H4 (cell line): ENCODE results near the gene SLK. TPM values are rescaled to one million over a fixed set of nuclear protein-coding genes. Genes with fewer than 3 reads are reported as not detected.
A peak's percentile ranks its signal among the peaks of the same experiment; 100 is the strongest.

Experiments used
- DNase-seq: peaks from one replicate; pipeline ENCODE4 v3.0.0-alpha.2; 2015; ENCODE audit warnings: low spot score
- total RNA-seq: library from RNA; depleted of rRNA; stranded (reverse); fragments of >200 nt; shearing (Covaris generic); gene quantifications from 2 replicates; pipeline ENCODE4 v1.2.3, GENCODE V29; 2014; rRNA removed

Gene SLK
- total RNA-seq, 1 experiment from 2014 or later = 15.3 TPM

DNA sequence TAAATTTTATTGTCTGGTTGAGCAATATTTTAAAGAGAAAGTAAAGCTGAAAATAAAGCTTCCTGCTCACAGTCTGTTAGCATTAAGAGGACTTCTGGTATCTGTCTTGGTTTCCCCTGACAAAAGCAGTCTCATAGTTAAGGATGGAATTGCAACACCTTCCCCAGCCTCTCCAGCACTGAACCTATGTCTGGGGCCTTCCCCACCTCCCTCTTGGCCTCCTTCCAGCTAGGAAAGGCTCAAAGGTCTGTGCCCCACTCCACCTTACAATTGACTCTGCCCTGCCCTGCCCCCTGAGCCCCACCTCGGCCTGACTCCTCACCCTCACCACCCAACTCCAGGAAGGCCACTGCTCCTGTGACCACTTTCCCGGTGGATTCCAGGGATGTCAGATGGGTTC, 85.5 kb downstream of the SLK start:
- no peak for DNase-seq

DNA sequence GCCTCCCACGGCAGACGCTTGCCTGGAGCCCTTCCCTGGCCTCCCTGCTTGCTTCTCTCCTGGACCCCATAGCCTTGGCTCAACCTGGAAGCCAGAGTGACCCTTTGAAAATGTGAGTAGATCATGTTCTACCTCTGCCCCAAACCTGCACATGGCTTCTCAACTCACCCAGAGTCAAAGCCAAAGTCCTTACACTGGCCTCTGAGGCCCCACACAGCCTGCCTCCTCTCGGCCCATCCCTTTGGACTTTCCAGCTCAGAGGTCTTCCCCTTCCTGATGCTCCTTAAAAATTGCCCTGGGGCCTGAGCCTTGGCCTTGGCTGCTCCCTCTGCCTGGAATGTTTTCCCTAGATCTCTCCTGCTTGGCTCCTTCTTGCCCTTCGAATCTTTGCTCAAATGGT, 86.3 kb downstream of the SLK start:
- no peak for DNase-seq

DNA sequence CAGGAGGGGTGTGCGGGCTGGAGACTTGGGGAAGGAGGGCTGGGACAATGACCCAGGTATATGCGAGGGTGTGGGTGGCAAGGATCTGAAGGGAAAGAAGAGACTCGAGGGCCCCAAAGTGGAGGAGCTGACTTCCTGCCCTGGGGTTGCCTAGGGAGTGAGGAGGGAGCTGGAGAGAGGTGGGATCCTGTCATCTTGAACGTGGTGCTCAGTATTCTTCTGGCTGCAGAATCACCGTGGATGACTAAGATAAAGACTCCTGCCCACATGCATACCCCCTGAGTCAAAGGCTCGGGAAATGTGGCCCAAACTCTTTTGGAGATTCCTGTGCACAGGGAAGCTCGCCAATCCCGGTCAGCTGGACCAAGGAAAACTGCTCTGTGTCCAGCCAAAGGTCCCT, 87.5 kb downstream of the SLK start:
- DNase-seq = no peak

DNA sequence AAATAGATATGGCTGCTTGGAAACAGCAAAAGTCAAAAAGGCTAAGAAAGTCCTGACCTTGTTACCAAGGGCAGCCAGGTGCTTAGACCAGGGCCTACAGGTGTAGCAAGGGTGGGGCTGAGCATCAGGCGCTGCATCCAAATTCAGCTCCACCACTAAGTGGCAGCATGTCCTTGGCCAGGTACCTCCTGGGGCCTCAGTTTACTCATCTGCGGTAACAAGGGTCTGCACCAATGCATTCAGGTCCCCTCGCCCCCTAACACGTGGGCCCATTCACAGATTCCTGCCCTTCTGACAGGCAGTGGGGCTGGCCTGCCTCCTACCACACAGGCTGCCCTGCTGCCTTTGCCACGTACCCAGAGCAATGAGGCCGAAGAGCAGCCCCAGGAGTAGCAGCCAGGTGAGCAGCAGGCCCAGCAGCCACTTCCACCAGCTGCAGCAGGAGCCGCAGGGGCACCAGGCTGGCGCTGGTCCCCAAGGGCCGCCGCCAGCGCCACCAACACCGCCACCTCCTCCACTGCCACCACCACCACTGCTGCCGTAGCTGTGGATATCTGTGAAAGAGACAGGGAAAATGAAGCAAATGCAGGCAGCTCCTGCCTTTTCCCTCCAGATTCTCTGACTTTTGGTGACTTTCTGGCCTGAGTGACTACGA, 89.8 kb downstream of the SLK start:
- no peak for DNase-seq

DNA sequence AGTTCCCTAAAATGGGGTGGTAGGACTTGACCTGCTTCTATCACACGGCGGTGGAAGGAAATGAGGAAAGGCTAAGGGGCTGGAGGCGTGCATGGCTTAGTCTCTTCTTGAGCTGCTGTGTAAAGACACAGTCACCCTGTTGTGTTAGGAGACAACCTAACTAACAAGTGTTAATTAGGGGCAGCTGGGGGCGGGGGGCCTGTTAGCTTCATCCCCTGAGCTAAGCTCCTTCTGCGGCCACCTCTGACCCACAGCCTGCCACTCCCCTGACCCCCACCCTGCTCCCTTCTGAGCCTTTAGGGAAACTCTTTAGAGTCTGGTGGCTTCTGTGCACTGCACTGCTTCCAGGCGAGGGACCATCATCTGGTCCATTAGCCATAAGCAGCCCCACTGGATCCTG, 90.8 kb downstream of the SLK start:
- DNase-seq = no peak

DNA sequence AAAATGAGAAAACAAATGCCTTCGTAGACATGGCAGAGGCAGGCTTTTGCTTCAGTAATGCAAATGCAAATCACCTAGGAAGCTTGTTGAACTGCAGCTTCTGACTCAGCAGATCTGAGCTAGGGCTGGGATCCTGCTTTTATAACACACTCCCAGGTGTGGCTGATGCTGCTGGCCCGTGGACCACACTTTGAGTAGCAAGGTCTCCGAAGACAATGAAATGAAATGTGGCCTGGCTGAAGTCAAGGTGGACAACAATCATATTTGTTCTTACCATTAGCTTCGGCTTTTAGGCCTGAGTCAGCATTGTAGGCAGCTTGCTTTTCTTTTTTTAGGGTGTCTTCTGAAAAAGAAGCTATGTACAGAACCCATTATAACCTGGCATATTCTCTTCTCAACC, 92.4 kb downstream of the SLK start:
- no peak for DNase-seq

DNA sequence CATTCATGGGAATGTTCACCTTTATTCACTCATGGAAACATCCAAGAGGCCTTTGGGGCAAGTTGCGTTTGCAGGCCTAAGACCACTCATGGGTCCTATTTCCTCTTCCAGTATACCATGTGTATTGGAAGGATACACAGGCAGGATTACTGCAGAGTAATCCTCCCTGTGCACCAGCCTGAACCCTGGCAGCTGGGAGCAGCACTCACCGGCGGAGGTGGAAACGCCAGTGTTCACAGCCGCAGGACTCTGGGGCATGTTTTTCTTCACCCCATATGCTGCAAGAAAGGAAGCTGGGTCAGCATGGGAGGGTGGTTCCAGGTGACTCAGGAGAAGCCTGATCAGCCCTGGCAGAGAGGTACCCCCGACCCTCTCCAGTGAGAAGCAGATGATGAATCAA, 94.3 kb downstream of the SLK start:
- DNase-seq = no peak

DNA sequence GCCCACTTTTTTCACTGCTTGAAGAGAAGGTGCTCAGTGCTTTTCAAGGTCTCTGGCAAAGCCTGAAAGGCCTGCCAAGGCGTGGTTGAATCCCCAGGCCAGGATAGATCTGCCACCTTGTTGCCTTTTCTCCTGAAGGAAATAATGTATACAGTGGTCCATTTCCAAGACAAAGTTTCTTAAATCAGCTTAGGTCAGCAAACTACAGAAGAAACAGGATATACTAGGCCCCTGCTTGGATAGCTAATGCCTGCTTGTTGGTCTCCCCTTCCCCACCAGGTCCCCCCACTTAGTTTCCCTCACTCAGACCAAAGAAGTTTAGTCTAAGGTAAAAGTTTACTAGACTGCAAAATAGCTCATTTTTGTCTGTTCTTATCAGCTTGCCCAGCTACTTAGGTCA, 98.8 kb downstream of the SLK start:
- DNase-seq = no peak

DNA sequence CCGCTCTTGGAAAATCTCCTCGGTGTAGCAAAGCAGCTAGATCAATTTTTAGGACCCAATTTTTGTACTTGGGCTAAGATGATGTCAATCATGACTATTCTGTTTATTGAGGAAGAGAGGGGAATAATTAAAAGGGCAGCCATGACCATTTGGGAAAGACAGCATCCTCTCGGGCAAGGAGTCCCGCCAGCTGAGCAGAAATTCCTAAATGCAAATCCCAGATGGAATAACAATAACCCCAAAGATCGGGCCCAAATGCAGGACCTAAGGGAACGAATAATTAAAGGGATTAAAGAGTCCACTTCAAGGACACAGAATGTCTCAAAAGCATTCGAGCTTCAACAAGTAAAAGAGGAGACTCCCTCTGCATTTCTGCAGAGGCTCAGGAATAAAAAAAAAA, 100.0 kb downstream of the SLK start:
- DNase-seq = no peak

DNA sequence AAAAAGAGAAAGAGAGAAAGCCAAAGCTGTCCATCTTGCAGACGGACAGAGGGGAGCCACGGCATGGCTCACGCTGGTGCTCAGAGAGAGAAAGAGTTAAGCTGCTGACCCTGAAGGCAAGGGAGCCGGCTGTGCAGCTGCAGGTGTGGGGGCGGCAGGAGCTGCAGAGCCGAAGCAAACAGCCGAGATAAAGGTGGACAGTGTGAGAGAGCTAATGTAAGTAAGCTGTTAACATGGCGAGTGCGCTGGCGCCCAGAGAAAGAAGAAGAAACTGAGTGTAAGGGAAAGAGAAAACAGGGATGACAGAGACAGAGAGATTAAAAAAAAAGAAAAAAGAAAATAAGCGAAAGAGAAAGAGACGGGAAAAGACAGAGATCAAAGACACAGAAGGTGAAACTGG, 100.6 kb downstream of the SLK start:
- DNase-seq = no peak

DNA sequence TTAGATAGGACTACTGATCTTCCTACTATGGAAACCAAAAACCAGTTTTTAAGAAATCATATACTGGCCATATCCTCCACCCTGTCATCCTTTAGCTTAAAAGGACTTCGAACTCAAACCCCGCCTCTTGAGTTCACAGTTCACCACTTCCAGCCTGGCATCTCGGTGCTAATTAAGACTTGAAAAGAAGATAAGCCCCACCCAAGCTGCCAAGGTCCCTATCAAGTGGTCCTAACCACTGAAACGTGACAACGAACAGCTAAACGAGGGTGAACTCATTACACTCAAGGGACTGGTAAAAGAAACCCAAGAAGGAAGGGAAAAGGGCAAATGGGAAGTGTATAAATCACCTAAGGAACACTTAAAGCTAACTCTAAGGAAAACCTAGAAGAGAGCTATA, 102.7 kb downstream of the SLK start:
- DNase-seq = no peak

DNA sequence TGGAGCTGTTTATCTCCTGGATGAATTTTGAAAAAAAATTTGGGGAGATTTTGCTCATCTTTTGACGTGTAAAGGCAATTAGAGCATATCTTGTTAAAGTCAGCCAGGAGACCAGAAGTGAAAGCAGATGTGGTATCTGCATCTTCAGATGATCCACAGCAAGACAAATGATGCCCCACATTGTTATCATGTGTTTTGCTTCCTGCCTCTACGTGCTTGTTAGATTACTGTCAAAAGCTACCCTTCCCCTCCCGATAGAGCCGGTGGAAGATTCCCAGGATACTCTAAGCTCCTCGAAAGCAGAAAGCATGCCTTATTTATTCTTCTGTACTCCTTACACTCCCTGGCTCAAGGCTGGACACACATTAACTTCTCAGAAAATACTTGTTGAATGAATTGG, 105.8 kb downstream of the SLK start:
- no peak for DNase-seq

DNA sequence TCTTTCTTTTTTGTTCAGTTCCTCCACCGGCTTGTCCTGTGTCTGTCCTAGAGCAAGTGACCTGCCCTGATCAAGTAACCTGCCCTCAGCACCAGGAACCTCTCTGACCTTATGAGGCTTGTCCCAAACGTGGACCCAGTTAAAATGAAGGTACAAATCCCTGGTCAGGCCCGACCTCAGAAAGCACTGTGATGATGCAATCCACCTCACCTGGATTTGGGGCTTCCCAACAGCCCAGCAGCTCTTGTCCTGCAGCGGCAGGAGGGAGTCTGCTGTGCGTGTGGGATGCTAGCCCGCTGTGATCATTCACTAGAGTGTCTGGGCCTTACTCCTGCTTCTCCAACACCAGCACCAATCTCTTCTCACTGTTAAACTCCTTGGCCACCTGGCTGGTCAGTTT, 107.6 kb downstream of the SLK start:
- DNase-seq = no peak

DNA sequence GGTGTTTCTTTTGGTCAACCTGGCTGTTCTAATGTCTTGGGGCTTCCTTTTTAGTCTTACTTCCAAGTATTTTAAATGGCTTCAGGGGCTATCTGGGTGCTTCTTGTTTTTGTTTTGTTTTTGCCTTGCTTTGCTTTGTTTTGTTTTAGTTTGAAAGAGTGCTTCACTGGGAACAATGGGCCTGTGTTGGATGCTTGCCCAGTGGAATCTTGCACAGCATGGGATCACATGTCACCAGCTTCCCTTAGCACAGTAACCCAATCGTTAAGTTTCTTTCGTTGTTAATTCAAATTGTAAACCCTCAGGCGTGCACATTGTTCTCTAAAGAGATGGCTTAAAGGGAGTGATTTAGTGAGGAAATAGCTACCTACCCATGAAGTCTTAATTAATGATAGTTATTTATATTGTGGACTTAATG, 109.8 kb downstream of the SLK start:
- DNase-seq = peak; percentile 66

DNA sequence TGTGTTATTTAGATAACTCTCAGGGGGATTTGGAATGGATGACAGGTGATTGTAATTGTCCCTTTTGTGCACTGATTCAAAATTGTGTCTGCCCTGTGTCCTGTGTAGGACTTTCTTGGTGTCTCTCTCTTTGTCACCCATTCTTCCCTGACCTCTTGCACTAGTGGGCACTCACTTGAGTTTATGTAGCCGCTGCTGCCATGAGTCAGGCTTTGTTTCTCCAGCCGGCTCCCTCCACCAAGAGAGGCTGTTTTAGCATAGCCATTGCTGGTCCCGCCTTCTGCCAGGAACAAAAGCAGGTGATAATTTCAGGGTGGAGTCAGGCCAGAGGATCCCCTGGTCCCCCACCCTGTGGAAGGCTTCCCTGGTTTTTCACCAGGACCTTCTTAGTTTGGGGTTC, 110.3 kb downstream of the SLK start:
- DNase-seq = no peak

DNA sequence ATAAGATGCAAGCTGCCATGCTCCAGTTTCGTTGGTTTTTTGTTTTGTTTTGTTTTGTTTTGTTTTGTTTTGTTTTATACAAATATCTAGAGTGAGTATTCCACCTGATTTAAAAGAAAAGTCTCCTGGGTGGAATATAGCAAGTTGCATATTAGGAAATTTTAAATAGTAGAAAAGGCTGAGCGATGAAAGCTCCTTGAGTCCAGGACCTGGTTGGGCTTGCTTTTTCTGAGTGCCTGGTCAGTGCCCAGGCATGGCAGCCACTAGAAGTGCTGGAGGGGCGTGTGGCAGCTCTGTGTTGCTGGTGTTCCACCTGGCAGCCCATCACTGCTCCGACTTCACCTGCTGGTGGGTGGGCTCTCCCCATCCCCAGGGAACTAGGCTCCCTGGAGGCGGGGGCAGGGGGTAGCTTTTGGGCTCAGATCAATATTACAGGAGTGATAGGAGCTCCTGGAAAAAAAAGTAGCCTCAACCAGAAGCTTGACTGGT, 110.8 kb downstream of the SLK start:
- DNase-seq = no peak

Other genes with a start within 250 kb of the SLK start
- 1.2 and 1.7 TPM in 2 replicates for gene SH3PXD2A, start 111.6 kb upstream of the SLK start, total RNA-seq
- gene STN1, start 49.0 kb upstream of the SLK start, total RNA-seq = 24.9 and 30.2 TPM in 2 replicates
- gene COL17A1, start 118.7 kb downstream of the SLK start, total RNA-seq = not detected in 2 replicates
- 8.9 and 9.3 TPM in 2 replicates for gene SFR1, start 155.0 kb downstream of the SLK start, total RNA-seq